Upper lobe of right lung (tissue), 1 donor: ENCODE results near the gene WRNIP1. TPM values are rescaled to one million over a fixed set of nuclear protein-coding genes. Genes with fewer than 3 reads are reported as not detected.
"Not testable (repeated sequence)": the region's sequence is repeated elsewhere in the genome, so short reads cannot be mapped to it uniquely, and the experiment has no call there.

Experiments
- ATAC-seq: fragments of 200-7000 bp; cut with Tn5 transposase; one replicate; pipeline ENCODE4 v1.9.1; 2020; ENCODE audit warnings: mild to moderate bottlenecking, moderate library complexity
- DNase-seq: peaks from one replicate; pipeline ENCODE4 v3.0.0-alpha.2; 2020
- H3K27ac ChIP-seq: fragments of 200-600 bp; one replicate; pipeline ENCODE4 v1.8.0; 2022
- H3K27me3 ChIP-seq: fragments of 200-600 bp; one replicate; pipeline ENCODE4 v1.8.0; 2022; ENCODE audit warnings: mild to moderate bottlenecking
- H3K36me3 ChIP-seq: fragments of 200-600 bp; one replicate; pipeline ENCODE4 v1.8.0; 2022
- H3K4me1 ChIP-seq: fragments of 200-600 bp; one replicate; pipeline ENCODE4 v1.8.0; 2022
- H3K4me3 ChIP-seq: fragments of 200-600 bp; one replicate; pipeline ENCODE4 v1.8.0; 2022; ENCODE audit warnings: mild to moderate bottlenecking
- H3K9me3 ChIP-seq: fragments of 200-600 bp; one replicate; pipeline ENCODE4 v1.8.0; 2022
- CTCF ChIP-seq: fragments of 200-600 bp; IDR thresholded peaks from one replicate; pipeline ENCODE4 v1.8.0; 2022; ENCODE audit warnings: antibody characterized with exemption
- intact Hi-C: fragments of 100-400 bp; cut with DNase I; formaldehyde crosslinking; loops from one replicate; pipeline ENCODE4 v1.11.0; 2022
- total RNA-seq: library from RNA; stranded (reverse); fragmentation: NEBNext Ultra II Directional; extraction: Animal tissue kit (Norgen Biotek cat#: 25700); gene quantifications from one replicate; pipeline ENCODE4 v1.2.1, GENCODE V29; 2021
- donor health status: DM: no; HTN: yes; CAD: no; lungs with severe emphysema.

WRNIP1 gene
- total RNA-seq, 1 donor from 2014 or later = 42.9 TPM

- H3K27ac ChIP-seq = no peak overlapping the region
- H3K4me1 ChIP-seq = peaks cover 16% of the 10 kb centered on the region
- ATAC-seq = no peak
- intact Hi-C loops = no loop called here
- no peaks in the 10 kb centered on the region for H3K36me3 ChIP-seq
- no peak overlapping the region for H3K4me3 ChIP-seq
- no peaks in the 10 kb centered on the region for H3K27me3 ChIP-seq
- no peak for DNase-seq
- no peaks in the 10 kb centered on the region for H3K9me3 ChIP-seq
- no peak for TF ChIP-seq CTCF
These were observed 35.5 kb downstream of the WRNIP1 start for GRCh38 chr6:2800552-2801316.

GRCh38 chr6:2801687-2802086 lies 36.5 kb downstream of the WRNIP1 start:
- H3K9me3 ChIP-seq, H3K36me3 ChIP-seq, ATAC-seq, DNase-seq, H3K27ac ChIP-seq, H3K27me3 ChIP-seq, intact Hi-C loops, H3K4me3 ChIP-seq: not testable (repeated sequence)
- peaks cover 17% of the 10 kb centered on the region for H3K4me1 ChIP-seq

GRCh38 chr6:2802521-2803060 lies 37.4 kb downstream of the WRNIP1 start:
- no peak for TF ChIP-seq CTCF
- H3K4me1 ChIP-seq = peaks cover 17% of the 10 kb centered on the region
- H3K36me3 ChIP-seq = no peaks in the 10 kb centered on the region
- H3K27me3 ChIP-seq = no peaks in the 10 kb centered on the region
- DNase-seq (no peak), ATAC-seq (no peak)
- no peak overlapping the region for H3K27ac ChIP-seq
- H3K4me3 ChIP-seq = no peak overlapping the region
- H3K9me3 ChIP-seq = no peaks in the 10 kb centered on the region
- intact Hi-C loops = no loop called here

- Histone ChIP-seq H3K36me3 (no peaks in the 10 kb centered on the region), H3K27me3 (no peaks in the 10 kb centered on the region), H3K9me3 (no peaks in the 10 kb centered on the region), H3K4me1 (peaks cover 13% of the 10 kb centered on the region), H3K4me3 (no peak overlapping the region), H3K27ac (no peak overlapping the region)
- TF ChIP-seq CTCF = no peak
- intact Hi-C loops = no loop called here
- DNase-seq = no peak
- ATAC-seq = no peak
These were observed 38.7 kb downstream of the WRNIP1 start for GRCh38 chr6:2803731-2804429.

- intact Hi-C loops = no loop called here
- DNase-seq (no peak), ATAC-seq (no peak)
- no peaks in the 10 kb centered on the region for H3K27me3 ChIP-seq
- no peaks in the 10 kb centered on the region for H3K9me3 ChIP-seq
- peaks cover 14% of the 10 kb centered on the region for H3K4me1 ChIP-seq
- H3K27ac ChIP-seq = no peak overlapping the region
- H3K4me3 ChIP-seq = no peak overlapping the region
- H3K36me3 ChIP-seq = no peaks in the 10 kb centered on the region
- no peak for TF ChIP-seq CTCF
These were observed 39.3 kb downstream of the WRNIP1 start for GRCh38 chr6:2804516-2804915.

- no peak overlapping the region for H3K4me3 ChIP-seq
- H3K27me3 ChIP-seq = no peaks in the 10 kb centered on the region
- no peak for TF ChIP-seq CTCF
- H3K27ac ChIP-seq = no peak overlapping the region
- no peaks in the 10 kb centered on the region for H3K9me3 ChIP-seq
- ATAC-seq = no peak
- DNase-seq = no peak
- H3K4me1 ChIP-seq = peaks cover 19% of the 10 kb centered on the region
- H3K36me3 ChIP-seq = no peaks in the 10 kb centered on the region
- intact Hi-C loops = no loop called here
These were observed 39.8 kb downstream of the WRNIP1 start for GRCh38 chr6:2805031-2805430.
